K562 (cell line): Measurements from ENCODE around the gene CD46. TPM values are rescaled to one million over a fixed set of nuclear protein-coding genes. Genes with fewer than 3 reads are reported as not detected.
A peak's percentile ranks its signal among the peaks of the same experiment; 100 is the strongest.

Source experiments
- ASH1L ChIP-seq: fragments of 450-650 bp; IDR thresholded peaks from 2 replicates; pipeline ENCODE4 v1.6.1; 2018; ENCODE audit warnings: borderline replicate concordance, mild to moderate bottlenecking, low read depth; ENCODE audit not compliant: partially characterized antibody
- CSDE1 ChIP-seq, 2 experiments: fragments of 450-650 bp; IDR thresholded peaks; 2 replicates each; pipeline ENCODE4 v1.6.1; 2016; ENCODE audit warnings: mild to moderate bottlenecking in 1 of 2
- CUX1 ChIP-seq: fragments of 200-800 bp; sonication (Bioruptor generic); IDR thresholded peaks from 2 replicates; pipeline ENCODE4 v1.6.1; 2016; ENCODE audit warnings: missing genetic modification characterization, missing compliant biosample characterization
- DEAF1 ChIP-seq: fragments of 450-650 bp; formaldehyde crosslinking; IDR thresholded peaks from 2 replicates; pipeline ENCODE4 v1.4.0; 2020; ENCODE audit warnings: mild to moderate bottlenecking, moderate library complexity
- FOXO4 ChIP-seq: fragments of 450-650 bp; formaldehyde crosslinking; IDR thresholded peaks from 2 replicates; pipeline ENCODE4 v1.4.0; 2020; ENCODE audit warnings: mild to moderate bottlenecking, moderate library complexity
- GTF3C2 ChIP-seq: IDR thresholded peaks from 3 replicates; pipeline ENCODE4 v1.6.1; 2011; ENCODE audit warnings: borderline replicate concordance, mild to moderate bottlenecking, moderate library complexity; ENCODE audit not compliant: insufficient read length; ENCODE audit errors: extremely low read depth
- KAT2B ChIP-seq: IDR thresholded peaks from one replicate; pipeline ENCODE4 v1.6.1; 2012; ENCODE audit warnings: low read depth, mild to moderate bottlenecking, control low read depth, inconsistent platforms, low read length, moderate library complexity
- MBD2 ChIP-seq: sonication (generic); IDR thresholded peaks from 2 replicates; pipeline ENCODE4 v1.6.1; 2016; ENCODE audit warnings: low read depth, borderline replicate concordance
- NFRKB ChIP-seq: fragments of 450-650 bp; IDR thresholded peaks from 2 replicates; pipeline ENCODE4 v1.6.1; 2016; ENCODE audit warnings: low read depth
- NFYB ChIP-seq: IDR thresholded peaks from 2 replicates; pipeline ENCODE4 v1.6.1; 2011; ENCODE audit warnings: mild to moderate bottlenecking, moderate library complexity; ENCODE audit not compliant: insufficient read length; ENCODE audit errors: extremely low read depth
- RAD21 ChIP-seq, 2 experiments: fragments of 250-450 bp in 1 of 2; fragments of 450-650 bp in 1 of 2; sonication (Bioruptor Pico) in 1 of 2; formaldehyde crosslinking in 1 of 2; IDR thresholded peaks in 1 of 2; conservative IDR thresholded peaks in 1 of 2; 2 replicates each; pipeline versions ENCODE4 v1.4.0 to v1.8.0; 2020 to 2022; ENCODE audit warnings: mild to moderate bottlenecking in 2 of 2, moderate library complexity in 1 of 2
- RBM17 ChIP-seq: fragments of 200-400 bp; formaldehyde crosslinking; IDR thresholded peaks from 2 replicates; pipeline ENCODE4 v1.6.1; 2017; ENCODE audit warnings: low read depth, mild to moderate bottlenecking, low read length, borderline replicate concordance
- RCOR1 ChIP-seq, 2 experiments: IDR thresholded peaks; 2 replicates each; pipeline ENCODE4 v1.6.1; 2012; ENCODE audit warnings: low read depth in 2 of 2, low read length in 2 of 2, borderline replicate concordance in 1 of 2, improper control_type of control experiment in 1 of 2
- SREBF1 ChIP-seq: fragments of 150-350 bp; IDR thresholded peaks from 2 replicates; pipeline ENCODE4 v1.6.1; 2014; ENCODE audit warnings: antibody characterized with exemption, low read depth, low read length, borderline replicate concordance
- ZNF311 ChIP-seq: fragments of 250-450 bp; sonication (Bioruptor Pico); IDR thresholded peaks from 2 replicates; pipeline ENCODE4 v1.4.0; 2020; ENCODE audit warnings: mild to moderate bottlenecking, moderate library complexity
- polyA plus RNA-seq, 8 experiments: library from polyadenylated mRNA; depleted of rRNA in 4 of 8; stranded (reverse) in 5 of 8; unstranded in 3 of 8; fragments of >200 nt; fragmentation: Nextera tagmentation in 2 of 8; fragmentation: Illumina TruSeq in 1 of 8; extraction: Ambion mirVana in 2 of 8; extraction: Trizol in 1 of 8; gene quantifications; 2 replicates each; pipeline versions ENCODE4 v1.2.1 to v1.2.3, GENCODE V29; 2011 to 2014; ENCODE audit warnings: inconsistent platforms in 1 of 8, missing spikeins in 1 of 8
- total RNA-seq, 7 experiments: library from RNA; depleted of rRNA in 6 of 7; stranded (reverse); fragments of >200 nt in 6 of 7; fragmentation: Illumina TruSeq in 2 of 7; extraction: Trizol in 2 of 7; gene quantifications; 2 replicates each; pipeline versions ENCODE4 v1.2.1 to v1.2.3, GENCODE V29; 2011 to 2021; ENCODE audit warnings: low replicate concordance in 1 of 7

CD46 gene
- total and polyA plus RNA-seq, 9 of the 15 experiments (the other 6 are each of a cell fraction or from before 2014, with no cell fraction given) = 87.9 to 374 (median 156) TPM

- TF ChIP-seq ASH1L = no peak
- TF ChIP-seq NFRKB = no peak
- TF ChIP-seq NFYB = no peak
- TF ChIP-seq MBD2 = no peak
- TF ChIP-seq ZNF311 = no peak
- TF ChIP-seq DEAF1 = peak; percentile 73
- no peak for TF ChIP-seq GTF3C2
- no peak for TF ChIP-seq KAT2B
- TF ChIP-seq RBM17 = no peak
- peak; percentile 85 to 87 for TF ChIP-seq RAD21 (CRISPR knock-in tag; conservative IDR thresholded peaks at IDR 0.05 in 1 of 2, IDR thresholded peaks at IDR 0.05 in 1 of 2)
- no peak for TF ChIP-seq SREBF1
- peak in 1 of 2 experiments; percentile 58; a peak in 1 of 4 replicates for TF ChIP-seq RCOR1 (IDR thresholded peaks at IDR 0.05; ENCODE audit: borderline replicate concordance in 1 of 2, low read depth in 2 of 2, low read length in 2 of 2)
- no peak for TF ChIP-seq CUX1
- TF ChIP-seq CSDE1 (IDR thresholded peaks at IDR 0.05) = no peak
- TF ChIP-seq FOXO4 (CRISPR knock-in tag) = no peak
These were observed 45.5 kb downstream of the CD46 start (continued) for GRCh38 chr1:207797229-207797973.
